ENCODE data around the gene TMTC2.
"Not testable (repeated sequence)": the region's sequence is repeated elsewhere in the genome, so short reads cannot be mapped to it uniquely, and the experiment has no call there.

TMTC2 gene

DNA sequence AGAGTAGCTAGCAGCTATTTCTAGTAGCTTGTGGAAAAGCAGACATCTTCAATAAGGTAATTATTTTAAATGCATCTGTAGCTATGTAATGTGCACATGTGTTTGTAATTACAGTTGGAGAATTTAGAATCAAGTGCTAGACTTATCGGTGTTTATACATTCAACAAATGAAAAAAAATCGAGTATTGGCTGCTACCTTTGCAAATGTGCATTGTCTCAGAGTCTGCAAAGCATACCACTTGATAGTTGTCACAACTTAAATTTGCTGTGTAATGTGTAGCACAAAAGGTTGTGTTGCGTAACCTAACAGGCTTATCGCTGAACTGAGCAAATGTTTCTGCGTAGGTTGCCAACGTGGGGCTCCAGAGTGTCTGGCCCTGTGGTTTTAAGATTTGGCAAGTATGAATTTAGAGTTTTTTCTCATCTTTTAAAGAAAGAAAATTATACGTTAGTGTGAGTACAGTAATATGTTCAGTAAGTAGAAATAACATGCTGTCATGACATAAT, 44.3 kb downstream of the TMTC2 start:
- DNase-seq: no peak

DNA sequence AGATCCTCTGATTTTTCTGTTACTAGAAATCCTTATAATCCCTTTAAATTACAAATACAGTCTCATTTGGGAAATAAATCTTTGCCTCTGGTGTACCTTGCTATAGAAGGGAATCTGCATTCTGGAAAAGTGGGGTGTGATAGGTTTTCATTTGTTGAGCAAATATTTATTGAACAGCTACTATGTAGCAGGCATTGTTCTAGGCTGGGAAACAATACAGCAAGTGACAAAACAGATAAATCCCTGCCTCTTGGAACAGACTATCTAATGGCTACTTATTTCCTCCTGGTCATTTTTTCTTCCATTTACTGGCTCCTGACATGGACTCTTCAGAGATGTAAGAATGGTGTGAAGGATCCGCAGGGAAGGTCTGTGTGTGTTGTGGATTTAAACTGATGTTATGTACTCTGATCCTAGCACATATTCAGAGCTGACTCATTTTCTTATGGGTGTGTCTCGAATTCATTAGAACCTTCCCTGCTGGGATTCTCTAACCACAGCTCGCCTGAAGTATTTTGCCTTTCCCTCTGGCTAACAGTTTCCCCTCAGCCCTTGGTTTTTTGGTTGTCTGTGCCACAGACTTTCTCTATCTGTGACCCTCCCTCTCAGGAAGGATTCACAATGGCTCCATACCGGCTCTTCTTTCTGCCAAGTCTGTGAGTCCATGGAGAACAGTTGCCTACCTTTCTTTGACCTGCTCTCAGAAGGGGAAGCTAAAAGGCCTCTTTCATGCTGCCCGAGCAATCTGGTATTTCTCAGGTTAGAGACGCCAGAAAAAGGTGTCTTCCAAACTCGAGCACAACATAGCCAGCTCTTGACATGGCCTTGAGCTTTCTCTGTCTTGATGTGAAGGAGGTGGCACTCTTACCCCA, 53.7 kb downstream of the TMTC2 start:
- no peak for DNase-seq

DNA sequence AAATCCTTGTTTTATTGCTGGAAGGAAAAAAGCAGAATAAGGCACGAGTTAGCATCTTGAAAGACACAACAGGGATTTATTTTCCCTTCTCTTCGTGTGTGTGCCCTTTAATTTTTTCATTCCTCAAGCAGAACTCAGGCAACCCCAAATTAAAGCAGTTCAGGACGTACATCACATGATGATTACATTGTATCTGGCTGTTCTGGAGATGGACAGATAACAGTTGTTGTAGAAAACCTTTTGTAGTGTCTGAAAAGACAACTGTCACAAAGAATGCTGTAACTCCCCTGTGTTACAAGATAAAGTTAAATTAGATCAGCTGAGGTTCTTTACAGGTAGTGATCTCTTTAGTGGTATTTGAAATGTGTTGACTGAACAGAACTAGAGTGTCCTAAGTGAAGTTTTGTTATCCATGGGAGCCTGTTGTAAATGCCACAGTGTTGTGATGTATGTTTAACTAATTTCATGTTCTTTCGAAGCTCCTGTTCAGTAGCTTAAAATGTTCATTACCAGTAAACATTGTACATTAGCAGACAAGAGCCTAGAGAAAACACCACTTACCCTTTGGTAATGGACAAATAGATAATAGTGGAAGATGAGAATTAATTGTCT, 58.5 kb downstream of the TMTC2 start:
- DNase-seq: no peak

DNA sequence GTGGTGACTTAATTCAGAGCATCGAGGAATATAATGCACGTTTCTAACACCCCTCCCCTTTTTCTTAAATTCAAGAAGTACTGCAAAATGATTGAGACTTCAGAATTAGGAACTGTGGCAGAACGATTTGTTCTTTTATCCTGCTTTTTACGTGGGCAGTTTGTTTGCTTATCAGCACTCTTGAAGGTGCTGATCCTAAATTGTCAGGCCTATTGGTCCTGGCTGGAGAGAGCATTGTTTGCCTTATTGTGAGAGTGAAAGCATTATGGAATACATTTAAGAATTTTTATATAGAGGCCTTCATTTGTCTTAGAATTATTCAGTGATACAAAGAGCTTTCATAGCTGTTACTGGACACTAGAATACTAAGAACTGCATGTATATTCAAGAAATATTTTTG, 59.1 kb downstream of the TMTC2 start:
- no peak for DNase-seq

DNA sequence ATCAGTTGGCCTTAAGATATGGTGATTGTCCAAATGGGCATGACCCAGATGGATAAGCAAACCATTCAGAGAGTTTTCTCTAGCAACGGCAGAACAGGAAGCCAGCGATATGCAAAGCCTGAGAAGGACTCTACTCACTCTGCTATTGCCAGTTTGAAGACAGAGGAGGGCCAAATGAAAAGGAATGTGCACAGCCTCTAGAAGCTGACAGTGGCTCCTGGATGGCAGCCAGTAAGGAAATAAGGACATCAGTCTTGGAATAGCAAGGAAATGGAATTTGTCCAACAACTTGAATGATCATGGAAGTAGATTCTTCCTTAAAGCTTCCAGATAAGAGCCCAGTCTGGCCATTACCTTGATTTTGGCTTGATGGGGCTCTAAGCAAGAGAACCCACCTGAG, 60.0 kb downstream of the TMTC2 start:
- DNase-seq: no peak

DNA sequence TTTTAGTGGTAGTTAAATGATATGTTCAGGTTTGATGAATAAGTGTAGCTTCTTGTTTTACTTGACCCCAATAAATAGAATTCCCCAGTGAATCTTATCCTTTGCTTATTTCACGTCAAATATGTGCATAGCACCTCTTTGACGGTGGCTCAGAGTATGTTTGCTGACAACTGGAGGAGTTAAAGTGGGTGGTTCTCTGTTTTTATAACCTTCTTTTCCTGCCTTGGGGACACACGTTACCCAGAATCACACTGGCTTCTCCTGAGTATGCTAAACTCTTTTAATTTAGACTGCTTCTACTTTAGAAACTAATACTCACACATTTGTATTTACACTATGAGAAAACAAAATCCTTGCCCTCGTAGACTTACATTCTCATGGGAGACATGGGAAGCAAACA, 62.3 kb downstream of the TMTC2 start:
- DNase-seq: no peak

DNA sequence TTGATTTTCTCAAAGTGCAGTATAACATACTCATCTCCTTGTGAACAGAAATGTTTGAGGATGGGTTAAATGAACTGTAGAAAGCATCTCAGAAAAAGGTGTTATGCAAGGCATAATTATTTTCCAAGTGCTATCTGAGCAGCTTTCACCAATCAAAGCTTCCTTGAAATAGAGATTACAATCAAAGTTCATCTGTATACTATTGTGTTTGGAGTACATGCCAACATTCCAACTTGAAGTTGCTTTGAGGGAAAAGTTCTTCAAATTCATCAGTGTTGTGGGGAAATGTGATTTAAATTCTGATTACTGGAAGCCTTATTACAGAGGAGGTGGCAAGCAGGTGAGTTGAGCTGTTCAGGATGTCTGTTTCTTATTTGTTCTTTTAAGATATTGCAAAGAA, 68.2 kb downstream of the TMTC2 start:
- DNase-seq: no peak

DNA sequence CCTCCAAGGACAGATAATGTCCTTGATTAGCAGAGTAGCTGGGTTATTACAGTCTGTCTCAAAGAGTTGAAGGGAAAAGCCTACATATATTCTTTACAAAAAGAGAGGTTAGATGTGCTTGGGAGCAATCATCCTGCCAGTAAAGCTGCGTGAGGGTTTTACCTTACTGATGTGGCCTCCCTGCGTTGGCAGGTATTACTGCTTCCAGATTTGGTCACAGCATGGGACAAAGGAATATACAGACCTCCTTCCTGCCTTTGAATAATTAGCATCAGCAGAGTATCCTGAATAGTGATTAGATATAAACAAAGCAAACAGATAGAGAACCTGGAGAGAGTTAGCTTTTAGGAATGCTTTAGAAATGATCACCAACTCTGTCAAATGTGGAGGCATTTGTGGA, 69.6 kb downstream of the TMTC2 start:
- DNase-seq: no peak

DNA sequence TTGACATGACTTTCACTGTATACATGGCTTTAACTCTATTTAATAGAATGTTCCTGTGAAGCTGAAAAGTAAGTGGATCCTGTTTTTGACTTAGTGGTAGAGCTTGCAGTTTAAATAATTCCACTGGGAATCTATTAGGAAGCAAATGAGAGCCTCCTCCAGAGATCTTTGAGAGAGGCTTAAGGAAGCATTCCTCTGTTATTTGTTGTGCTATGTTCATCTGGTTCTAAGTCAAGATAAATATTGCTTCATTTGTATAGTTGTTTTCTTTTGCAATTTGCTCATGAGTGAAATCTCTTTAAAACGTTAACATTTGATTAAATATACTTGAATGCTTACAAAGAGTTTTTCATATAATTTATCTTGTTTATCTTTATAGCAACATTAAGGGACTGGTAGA, 70.4 kb downstream of the TMTC2 start:
- DNase-seq: no peak

DNA sequence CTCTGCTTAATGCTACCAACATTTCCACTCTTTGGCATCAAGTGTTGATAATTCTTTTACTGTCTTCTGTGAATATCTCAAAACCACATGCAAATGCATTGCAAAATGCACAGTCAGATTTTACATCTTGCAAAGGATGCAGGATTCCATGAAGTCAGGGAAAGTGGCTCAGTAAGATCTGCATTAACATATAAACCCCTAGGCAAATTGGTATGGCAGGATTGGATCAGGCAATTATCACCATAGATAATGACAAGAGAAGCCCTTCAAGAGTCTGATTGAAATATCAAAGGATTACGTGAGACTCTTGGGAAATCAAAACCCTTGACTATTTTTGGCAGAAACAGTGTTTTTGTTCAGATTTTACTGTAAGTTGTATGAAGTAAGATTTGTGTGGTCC, 71.0 kb downstream of the TMTC2 start:
- no peak for DNase-seq

DNA sequence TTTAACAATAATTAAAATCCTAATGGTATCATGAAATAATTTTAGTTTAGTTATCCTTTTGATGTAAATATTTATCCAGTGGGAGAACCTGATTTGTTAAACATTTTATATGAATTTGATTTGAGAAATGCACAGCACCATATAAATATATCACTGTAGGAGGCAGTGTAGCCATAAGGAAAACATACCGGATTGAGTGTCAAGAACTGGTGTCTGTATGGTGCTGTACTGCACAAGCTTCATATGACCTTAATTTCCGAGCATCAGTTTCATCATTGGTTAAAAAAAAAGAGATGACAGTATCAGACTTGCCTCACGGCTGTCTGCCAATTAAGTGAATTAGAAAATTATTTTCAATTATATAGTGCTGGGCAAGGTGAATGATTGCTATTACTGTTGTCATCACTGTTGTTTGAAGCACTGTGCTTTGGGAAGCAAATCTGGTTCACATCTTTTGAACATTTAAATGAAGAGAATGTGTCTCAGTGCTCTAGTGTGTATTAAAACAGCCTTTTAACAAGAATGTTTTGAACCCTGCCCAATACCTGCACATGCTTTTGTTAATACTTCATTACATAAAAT, 72.1 kb downstream of the TMTC2 start:
- DNase-seq: no peak

DNA sequence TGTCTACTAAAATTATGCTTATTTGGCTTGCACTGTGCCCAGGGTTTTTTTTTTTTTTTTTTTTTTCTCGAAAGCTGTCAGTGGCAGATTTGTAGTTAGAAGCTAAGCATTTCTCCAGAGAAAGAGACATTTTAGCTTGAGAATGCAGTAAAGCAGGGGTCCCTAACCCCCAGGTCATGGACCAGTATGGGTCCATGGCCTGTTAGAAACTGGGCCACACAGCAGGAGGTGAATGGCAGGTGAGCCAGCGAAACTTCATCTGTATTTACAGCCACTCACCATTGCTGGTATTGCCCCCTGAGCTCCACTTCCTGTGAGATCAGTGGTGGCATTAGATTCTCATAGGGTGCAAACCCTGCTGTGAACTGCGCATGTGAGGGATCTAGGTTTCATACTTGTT, 73.7 kb downstream of the TMTC2 start:
- no peak for DNase-seq

DNA sequence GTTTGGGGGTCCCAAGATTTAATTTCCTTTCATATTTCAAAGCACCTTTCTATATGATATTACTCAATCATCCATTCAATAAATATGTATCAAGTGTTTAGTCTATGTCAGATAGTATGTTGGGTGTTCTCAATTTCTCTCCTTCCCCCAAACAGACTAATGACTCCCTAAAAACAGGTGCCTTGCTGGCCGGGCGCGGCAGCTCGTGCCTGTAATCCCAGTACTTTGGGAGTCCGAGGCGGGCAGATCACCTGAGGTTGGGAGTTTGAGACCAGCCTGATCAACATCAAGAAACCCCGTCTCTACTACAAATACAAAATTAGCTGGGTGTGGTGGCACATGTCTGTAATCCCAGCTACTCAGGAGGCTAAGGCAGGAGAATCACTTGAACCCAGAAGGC, 78.5 kb downstream of the TMTC2 start:
- DNase-seq: not testable (repeated sequence)

DNA sequence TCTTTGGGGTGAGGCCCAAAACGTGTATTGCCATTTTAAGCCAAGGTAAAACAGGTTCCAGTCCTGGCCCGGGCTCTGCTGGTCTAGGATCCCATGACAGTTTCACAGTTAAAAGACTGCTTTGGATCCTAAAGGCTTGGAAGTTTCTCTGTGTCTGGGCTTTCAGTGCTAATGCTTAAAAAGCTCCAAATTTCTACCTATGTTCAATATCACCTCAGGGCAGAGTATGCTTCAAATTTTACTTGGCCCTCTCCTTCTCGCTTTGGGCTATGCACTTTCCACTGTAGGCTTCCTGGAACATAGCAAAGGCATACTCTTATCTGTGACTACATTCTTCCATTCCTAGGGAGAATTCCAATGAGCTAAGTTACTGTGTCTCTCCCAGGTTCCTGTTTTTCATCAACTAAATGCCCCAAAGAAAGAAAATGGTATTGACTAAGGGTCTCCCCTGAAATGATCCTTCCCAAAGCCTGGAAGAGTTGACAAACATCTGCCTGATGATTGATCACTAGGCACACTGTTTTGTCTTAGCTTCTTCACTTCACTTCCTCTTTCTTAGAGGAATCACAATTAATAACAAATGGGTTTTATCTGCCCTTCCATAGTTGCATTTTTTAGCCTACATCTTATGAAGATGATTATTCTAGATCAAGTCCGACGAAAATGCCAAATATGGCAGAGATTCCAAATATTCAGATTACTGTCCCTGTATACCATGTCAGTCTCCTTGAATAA, 79.4 kb downstream of the TMTC2 start:
- no peak for DNase-seq

DNA sequence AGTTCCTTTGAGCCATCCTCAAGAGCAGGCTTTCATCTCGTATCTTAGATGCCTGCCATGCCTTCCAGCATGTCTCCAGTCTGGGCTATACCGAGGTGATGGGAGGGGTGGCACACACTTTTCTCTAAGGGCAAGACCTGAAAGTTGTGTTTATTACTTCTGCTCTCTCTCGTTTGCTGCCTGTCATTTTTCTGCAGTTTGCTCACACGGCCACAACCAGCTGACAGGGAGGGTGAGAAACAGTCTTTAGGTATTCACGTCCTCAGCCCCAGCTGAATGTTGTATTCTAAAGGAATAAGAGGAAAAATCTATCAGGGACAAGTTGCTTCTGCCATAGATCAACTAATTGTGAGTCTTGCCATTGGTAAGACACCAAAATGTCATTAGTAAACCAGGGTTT, 88.0 kb downstream of the TMTC2 start:
- no peak for DNase-seq

DNA sequence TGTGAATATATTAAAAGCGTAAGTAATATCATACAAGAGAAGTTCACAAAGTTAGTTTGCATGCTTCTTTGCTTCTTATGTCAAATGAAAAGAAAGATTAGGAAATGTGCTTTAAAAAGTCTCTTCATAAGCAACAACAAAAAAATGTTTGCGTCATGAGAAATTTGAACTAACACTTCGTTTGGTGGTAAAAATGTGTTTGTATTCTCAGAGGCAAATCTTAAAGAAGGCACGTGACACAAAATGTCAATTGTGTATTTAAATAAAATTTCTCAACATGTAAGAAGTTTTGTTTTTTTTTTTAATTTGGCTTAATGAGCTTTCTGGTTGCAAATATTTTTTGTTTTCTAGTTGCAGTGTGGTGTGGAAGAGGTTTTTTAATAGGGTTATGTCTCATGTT, 93.8 kb downstream of the TMTC2 start:
- DNase-seq: no peak

DNA sequence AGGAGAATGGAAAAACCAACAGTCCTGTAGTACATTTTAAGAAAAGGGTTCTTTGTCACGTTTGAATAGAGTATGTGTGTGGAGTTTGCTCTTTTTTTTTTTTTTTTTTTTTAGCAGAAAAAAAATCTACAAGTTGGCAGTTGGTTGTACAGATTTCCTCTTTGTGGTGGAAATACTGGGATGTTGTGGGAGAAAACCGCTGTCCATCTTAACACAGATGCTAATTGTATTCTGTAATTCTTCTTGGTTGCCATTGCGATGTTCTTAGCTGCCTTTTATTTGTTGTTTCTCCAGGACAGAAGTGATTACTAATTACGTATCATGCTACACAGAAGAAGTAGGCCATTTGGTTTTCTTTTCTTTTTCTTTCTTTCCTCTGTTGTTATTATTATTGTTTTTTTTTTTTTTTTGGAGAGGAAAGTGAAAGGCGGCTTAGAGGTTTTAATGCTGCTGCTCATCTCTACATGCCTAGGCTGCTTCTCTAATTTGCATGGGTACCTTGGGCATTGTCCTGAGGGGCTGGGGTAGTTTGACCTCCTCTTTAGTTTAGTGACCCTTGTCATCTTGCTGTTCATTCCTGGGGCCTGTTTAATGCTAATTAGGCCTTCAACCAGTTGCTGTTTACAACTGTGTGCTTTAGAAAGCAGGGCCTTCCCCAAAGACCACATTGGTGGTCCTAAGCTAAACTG, 94.7 kb downstream of the TMTC2 start:
- no peak for DNase-seq

DNA sequence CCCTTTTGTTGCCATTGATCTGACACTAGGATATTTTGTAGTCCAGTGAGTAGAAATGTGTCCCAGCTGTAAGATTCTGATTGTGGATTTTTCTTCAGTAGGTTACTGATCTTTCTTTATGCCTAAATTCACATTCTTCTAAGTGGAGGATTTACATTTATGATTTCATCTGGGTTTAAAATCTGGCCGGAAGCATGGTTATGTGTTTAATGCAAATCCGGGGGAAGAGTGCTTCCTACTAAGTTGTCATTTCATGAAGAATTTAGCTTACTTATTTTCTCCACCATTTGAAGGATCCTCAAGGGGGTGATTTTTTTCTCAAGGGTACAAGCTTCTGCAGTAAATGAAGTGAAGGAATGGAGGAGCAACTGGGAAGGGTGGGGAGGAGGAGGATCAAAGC, 96.7 kb downstream of the TMTC2 start:
- no peak for DNase-seq

DNA sequence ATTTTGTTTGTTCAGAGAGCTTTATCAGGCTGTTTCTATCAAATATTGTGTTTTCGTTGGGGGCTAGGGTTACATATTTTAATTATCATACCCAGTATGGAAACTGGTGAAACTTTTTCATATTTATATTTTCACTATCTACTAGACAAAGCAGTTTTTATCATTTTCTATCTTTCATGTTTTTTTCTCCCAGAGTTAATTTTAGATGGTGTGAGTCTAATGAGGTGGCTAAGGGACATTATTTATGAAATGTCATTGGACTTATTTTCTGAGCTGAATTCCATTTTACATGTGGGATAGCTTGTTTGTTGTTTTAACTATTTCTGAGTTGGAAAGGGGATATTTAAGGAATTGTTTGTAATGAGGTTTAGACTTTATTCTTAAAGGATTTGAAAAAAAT, 100.3 kb downstream of the TMTC2 start:
- DNase-seq: no peak

DNA sequence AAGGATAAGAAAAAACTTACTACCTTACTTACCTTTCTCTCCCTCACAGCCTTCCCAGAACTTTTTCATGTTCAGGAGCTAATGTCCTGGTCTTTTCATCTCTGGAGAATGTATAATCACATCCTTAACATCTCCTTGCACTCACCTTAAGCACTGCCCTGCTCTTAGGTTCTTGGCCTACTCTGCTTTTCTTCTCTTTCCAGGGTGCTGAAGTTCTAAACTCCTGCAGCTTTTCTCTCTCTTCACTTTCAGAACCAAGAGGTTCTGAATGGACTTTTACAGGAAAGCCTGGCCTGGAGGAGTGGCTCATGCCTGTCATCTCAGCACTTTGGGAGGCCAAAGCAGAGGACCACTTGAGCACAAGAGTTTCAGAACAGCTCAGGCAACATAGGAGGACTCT, 101.9 kb downstream of the TMTC2 start:
- no peak for DNase-seq

DNA sequence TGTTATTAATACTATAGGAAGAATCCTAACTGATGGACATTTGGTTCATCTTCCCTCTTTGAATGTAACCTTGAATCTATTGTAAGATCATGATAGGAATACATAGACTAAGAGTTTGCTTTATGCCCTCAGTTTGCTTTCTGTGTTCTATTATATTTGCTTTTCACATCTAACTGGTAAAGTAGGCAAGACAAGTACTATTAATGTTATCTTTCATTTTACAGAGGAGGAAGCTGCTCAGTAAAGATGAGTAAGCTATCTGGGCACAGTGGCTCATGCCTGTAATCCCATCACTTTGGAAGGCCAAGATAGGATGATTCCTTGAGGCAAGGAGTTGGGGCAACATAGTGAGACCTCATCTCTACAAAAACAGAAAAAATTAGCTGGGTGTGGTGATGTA, 103.0 kb downstream of the TMTC2 start:
- no peak for DNase-seq

DNA sequence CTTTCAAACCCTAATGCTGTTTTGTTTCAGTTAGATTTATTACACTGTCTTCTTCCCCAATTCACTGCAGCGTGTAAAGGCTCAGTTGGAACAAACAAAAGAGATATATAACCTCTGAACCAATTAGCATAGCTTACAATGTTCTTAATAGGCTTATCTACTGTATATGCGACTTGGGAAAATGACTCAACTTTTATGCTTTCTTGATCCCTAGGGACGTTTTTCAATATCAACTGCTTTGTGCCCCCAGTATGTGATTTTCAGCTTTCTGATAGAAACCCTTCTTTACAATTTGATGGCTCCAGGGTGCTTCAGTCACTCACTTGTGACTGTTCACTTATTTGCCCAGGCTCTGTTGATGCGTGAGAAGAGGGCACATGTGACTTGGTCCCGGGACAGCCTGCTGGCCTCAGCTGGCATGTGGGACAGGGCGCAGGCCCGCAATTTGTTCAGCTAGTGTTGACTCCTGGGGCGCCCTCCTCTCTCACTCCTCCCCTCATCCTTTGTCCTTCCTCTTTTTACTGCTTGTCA, 107.1 kb downstream of the TMTC2 start:
- no peak for DNase-seq

DNA sequence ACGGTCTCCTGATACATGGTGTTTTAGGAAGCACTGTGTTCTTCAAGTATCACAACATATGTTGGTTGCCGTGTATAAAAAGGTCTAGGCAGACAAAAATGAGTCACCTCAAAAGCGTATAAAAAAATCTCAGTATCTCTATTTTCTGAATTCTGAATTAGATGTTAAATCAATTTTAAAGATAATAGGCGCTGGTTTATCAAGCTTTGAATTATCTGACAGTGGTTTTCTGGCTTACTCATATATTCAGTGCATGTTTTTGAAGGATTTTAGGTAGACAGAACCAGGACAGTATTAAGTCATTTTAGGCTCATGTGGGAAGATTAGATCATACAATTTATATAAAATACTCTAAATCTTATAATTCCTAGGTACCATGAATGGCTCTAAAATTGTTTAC, 110.8 kb downstream of the TMTC2 start:
- no peak for DNase-seq
